Epithelial cell of proximal tubule (primary cell): ENCODE data around the gene SLC25A45. TPM values are rescaled to one million over a fixed set of nuclear protein-coding genes. Genes with fewer than 3 reads are reported as not detected.
A peak's percentile ranks its signal among the peaks of the same experiment; 100 is the strongest.

Experiments
- DNase-seq: peaks from one replicate; pipeline ENCODE4 v3.0.0-alpha.2; 2011; ENCODE audit warnings: low read depth
- H3K4me3 ChIP-seq: 2 replicates; pipeline ENCODE4 v1.5.1; 2011; ENCODE audit warnings: low read depth, mild to moderate bottlenecking, low read length
- CTCF ChIP-seq: conservative IDR thresholded peaks from 2 replicates; pipeline ENCODE4 v1.5.1; 2012; ENCODE audit warnings: low read depth, mild to moderate bottlenecking, low read length
- total RNA-seq: library from RNA; depleted of rRNA; stranded (reverse); fragments of >200 nt; gene quantifications from 2 replicates; pipeline ENCODE4 v1.2.3, GENCODE V29; 2015

The SLC25A45 gene
- total RNA-seq, 1 donor from 2014 or later, result 0.29 TPM

- no peak for DNase-seq
- peak overlapping the region; percentile 51 for H3K4me3 ChIP-seq
- TF ChIP-seq CTCF, result no peak
Observed at GRCh38 chr11:65382804-65383368, 440 bp upstream of the SLC25A45 start.

- no peak for TF ChIP-seq CTCF
- no peak for DNase-seq
- peak overlapping the region; percentile 51 for H3K4me3 ChIP-seq
Observed at GRCh38 chr11:65381716-65382032, 772 bp downstream of the SLC25A45 start.

- TF ChIP-seq CTCF, result no peak
- no peak overlapping the region for H3K4me3 ChIP-seq
- no peak for DNase-seq
Observed at GRCh38 chr11:65380460-65381119, 1.9 kb downstream of the SLC25A45 start.

DNA sequence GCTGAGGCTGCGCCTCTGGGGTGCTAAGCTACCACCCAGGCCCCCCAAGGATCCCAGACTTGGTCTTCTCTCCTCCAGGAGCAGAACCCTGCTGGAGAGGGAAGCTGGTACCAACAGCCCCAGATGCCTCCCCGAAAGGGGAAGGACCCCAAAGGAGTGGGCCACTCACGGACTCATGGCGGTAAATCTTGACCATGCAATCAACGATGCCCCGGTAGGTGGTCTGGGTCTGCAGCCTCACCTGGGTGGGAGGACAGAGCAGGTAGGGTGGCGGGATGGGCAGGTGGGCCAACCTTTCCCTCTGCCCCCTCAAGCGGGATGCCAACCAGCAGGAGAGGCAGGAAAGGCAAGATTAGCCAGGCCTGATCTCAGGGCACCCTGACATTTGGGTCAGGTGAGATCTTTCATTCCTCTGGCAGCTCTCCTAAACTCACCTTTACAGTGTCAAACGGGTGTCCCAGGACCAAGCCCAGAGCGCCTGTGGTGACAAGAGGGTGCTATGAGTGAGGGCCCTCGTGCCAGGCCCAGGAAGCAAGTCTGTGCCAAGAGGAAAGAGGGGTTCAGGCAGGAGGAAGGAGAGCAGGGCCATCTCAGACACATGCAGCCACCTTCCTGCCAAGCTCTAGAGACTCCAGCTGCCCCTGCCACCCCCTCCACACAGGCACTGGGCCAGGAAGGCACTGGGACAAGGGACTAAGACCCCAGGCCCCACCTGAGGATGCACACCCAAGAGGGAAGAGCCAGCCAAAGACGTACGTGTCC is 2.6 kb downstream of the SLC25A45 start:
- DNase-seq, result no peak
- TF ChIP-seq CTCF, result no peak
- no peak overlapping the region for H3K4me3 ChIP-seq

GRCh38 chr11:65378928-65379638 is 3.4 kb downstream of the SLC25A45 start:
- H3K4me3 ChIP-seq, result no peak overlapping the region
- no peak for DNase-seq
- TF ChIP-seq CTCF, result no peak

DNA sequence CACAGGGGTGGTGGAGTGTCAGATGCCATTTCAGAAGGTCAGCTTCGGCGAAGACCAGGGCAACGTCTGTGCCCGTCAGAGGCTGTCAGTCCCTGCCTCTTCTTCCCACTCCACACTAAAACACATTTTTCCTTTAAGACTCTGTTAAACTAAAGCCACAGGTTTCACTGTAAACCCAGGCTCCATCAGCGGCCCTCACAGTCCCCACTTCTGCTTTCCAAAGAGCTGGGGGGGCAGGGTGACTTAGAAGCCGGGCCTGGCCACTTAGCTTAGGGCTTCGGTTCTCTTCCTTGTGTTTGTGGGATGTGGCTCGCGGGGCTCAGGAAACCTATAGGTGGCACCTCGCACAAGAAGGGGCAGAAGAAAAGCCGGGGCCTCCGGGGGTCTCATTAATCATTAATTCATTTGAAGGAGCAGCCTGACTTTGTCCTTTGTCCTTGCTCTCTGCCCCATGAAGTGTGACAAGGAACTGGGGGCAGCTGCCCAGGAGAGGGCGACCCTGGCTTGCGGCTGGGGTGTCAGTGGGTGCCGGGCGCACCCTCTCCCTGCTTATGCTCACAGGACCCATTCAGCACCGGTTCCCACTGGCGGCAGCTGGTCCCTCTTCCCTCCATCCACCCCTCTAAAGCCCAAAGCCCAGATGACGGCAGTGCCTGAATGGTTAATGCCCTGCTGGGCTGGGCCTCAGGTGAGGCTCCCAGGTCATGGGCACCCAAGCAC is 4.1 kb downstream of the SLC25A45 start:
- no peak overlapping the region for H3K4me3 ChIP-seq
- peak; percentile 7 for TF ChIP-seq CTCF
- no peak for DNase-seq
